ENCODE results near the gene F13A1. TPM values are rescaled to one million over a fixed set of nuclear protein-coding genes. Genes with fewer than 3 reads are reported as not detected.

The F13A1 gene
- 10 to 100 TPM in 1 of 4 donors, 1 to 10 TPM in 2, under 1 TPM in 1; 0.45 to 30.5 (median 3.5) TPM for polyA plus RNA-seq
- long read RNA-seq, donor 1, partial matches to known transcripts, result 0 of 3 reads
- long read RNA-seq, donor 1, other reads (novel, unspliced or antisense), result 0 of 3 reads
- long read RNA-seq, donor 2, result 0 reads
- long read RNA-seq, donor 3, partial matches to known transcripts, result 5 of 6 reads
- long read RNA-seq, donor 3, other reads (novel, unspliced or antisense), result 0 of 6 reads
- long read RNA-seq, donor 4, result 0 reads
- long read RNA-seq, donor 5, result 0 reads
- long read RNA-seq, donor 6, partial matches to known transcripts, result 0 of 1 reads
- long read RNA-seq, donor 6, other reads (novel, unspliced or antisense), result 0 of 1 reads
- long read RNA-seq, donor 7, partial matches to known transcripts, result 11 of 14 reads
- long read RNA-seq, donor 7, other reads (novel, unspliced or antisense), result 0 of 14 reads
- long read RNA-seq, donor 8, result 0 reads
- long read RNA-seq, donor 9, partial matches to known transcripts, result 0 of 1 reads
- long read RNA-seq, donor 9, other reads (novel, unspliced or antisense), result 0 of 1 reads
- long read RNA-seq, donor 10, transcript F13A1-201 (15 exons, 3,999 nt), result major isoform, 10 of 10 reads
- long read RNA-seq, donor 10, partial matches to known transcripts, result 0 of 10 reads
- long read RNA-seq, donor 10, other reads (novel, unspliced or antisense), result 0 of 10 reads

DNA sequence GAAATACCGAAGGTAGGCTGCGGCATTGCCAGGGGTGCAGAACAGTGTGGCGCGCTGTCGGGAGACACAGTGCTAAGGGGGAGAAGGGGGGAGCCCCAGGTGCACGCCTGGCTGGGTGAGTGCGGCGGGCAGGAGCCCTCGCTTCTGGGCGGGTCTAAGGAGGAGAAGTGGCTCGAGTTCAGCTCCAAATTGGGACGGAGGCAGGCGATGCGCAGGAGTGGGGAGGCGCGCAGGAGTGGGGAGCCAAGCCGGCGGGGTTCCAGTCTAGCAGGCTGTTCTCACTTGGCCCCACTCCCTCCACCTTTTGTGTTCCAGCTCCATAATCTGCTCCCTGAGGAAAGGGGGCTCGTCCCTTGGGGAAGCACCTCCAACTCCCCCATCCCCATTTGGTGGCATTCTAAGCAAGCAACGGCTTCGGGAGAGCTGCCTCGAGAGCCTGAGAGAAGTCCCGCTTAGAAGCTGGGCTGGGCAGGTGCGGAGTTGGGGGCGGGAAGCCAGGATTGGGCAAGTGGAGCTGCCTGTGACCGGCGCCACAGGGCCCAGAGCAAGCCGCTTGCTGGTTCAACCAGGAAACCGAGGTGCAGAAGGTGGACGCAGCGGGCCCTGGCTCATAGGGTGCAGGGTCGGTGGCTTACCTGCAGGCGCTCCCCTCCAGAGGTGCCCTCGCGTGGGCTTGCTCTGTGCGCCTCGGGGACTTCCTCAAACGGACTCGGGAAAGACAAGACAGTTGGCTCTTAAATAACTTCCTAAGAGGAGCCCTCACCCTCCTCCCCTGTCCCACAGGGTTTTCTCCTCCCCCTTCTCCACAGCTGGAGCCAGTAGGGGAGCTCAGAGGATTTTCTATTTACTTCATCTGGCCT lies at the start of gene F13A1:
Gene F13A1, minus strand, starts transcription at position 711 of the 860 bp plus-strand sequence. CDS start 1,998 bp downstream, outside the sequence.
- no peaks in the 10 kb centered on the region for H3K9me3 ChIP-seq (ENCODE audit: control insufficient read depth in 2 of 2, insufficient read depth in 1 of 2, low read depth in 1 of 2, low read length in 1 of 2)
- H3K36me3 ChIP-seq (ENCODE audit: control insufficient read depth in 3 of 3, insufficient read depth in 2 of 3, low read depth in 1 of 3, low read length in 3 of 3), result no peaks in the 10 kb centered on the region
- WGBS, 3 donors, result 6 to 7% (median 6%) methylated on average over 36 to 39 of the region's 39 CpGs
- H3K4me3 ChIP-seq (ENCODE audit: low read depth in 1 of 3, low read length in 3 of 3), result no peak within 1 kb of the TSS
- no peaks in the 10 kb centered on the region for H3K4me1 ChIP-seq (ENCODE audit: control insufficient read depth in 3 of 3, insufficient read depth in 2 of 3, low read depth in 1 of 3, low read length in 2 of 3)
- no peak within 1 kb of the TSS for H3K27ac ChIP-seq (ENCODE audit: low read depth in 1 of 3, low read length in 2 of 3)
- peaks cover 6 to 34% (median 17%) of the 10 kb centered on the region in 3 donors for H3K27me3 ChIP-seq (ENCODE audit: control insufficient read depth in 3 of 3, insufficient read depth in 3 of 3, low read length in 3 of 3)
- DNase-seq (no peak), FAIRE-seq (no peak)

DNA sequence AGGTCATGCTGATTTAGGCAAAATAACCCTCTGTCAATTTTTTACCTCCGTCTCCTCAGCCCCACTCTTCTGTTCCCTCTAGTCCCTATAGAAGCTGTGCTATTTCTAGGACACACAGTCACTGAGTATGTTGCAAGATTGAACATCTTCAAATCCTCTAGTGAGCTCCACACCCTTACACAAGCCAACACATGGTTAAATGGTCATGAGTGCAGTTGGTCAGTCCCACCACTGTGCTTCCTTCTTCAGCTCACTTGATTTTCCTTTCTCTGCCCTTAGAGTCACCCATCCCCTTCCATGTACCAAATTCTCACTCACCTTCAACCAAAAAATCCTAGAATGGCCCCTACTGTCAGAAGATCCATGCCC lies 48.2 kb upstream of the F13A1 start:
- H3K4me1 ChIP-seq (ENCODE audit: control insufficient read depth in 3 of 3, insufficient read depth in 2 of 3, low read depth in 1 of 3, low read length in 2 of 3), result no peaks in the 10 kb centered on the region
- WGBS, 3 donors, result 76 to 88% (median 82%) methylated on average over 1 of the region's 1 CpG
- FAIRE-seq, result no peak
- no peak for DNase-seq
- H3K27me3 ChIP-seq (ENCODE audit: control insufficient read depth in 3 of 3, insufficient read depth in 3 of 3, low read length in 3 of 3), result peaks cover 0 to 2% (median 0%) of the 10 kb centered on the region in 3 donors
- peaks cover 0 to 2% of the 10 kb centered on the region in 2 donors for H3K9me3 ChIP-seq (ENCODE audit: control insufficient read depth in 2 of 2, insufficient read depth in 1 of 2, low read depth in 1 of 2, low read length in 1 of 2)
- no peak overlapping the region for H3K27ac ChIP-seq (ENCODE audit: low read depth in 1 of 3, low read length in 2 of 3)
- H3K36me3 ChIP-seq (ENCODE audit: control insufficient read depth in 3 of 3, insufficient read depth in 2 of 3, low read depth in 1 of 3, low read length in 3 of 3), result no peaks in the 10 kb centered on the region
- no peak overlapping the region for H3K4me3 ChIP-seq (ENCODE audit: low read depth in 1 of 3, low read length in 3 of 3)

DNA sequence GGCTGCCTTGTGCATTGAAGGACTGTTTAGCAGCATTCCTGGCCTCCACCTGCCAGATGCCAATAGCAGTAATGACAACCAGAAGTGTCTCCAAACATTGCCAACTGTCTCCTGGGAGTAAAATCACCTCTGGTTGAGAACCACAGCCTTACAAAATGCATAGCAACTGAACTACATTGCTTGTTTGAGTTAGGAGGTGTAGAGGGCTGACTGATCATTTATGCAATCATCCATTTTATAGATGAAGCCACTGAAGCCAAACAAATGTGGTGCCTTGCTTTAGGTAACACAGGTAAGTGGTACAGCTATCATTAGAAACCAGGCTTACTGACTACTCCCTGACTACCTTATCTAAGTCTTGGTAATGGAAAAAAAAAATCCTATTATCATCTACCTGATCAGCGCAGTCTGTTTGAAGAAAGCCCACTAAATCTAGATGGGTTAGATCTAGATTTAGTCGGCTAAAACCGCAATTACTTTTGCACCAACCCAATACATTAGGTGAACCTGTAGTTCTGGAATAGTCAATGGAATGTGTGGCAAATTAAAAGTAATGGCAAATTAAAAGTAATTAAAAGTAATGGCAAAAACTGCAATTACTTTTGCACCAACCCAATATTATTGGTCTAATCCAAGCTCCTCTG lies 47.7 kb upstream of the F13A1 start:
- no peak for FAIRE-seq

DNA sequence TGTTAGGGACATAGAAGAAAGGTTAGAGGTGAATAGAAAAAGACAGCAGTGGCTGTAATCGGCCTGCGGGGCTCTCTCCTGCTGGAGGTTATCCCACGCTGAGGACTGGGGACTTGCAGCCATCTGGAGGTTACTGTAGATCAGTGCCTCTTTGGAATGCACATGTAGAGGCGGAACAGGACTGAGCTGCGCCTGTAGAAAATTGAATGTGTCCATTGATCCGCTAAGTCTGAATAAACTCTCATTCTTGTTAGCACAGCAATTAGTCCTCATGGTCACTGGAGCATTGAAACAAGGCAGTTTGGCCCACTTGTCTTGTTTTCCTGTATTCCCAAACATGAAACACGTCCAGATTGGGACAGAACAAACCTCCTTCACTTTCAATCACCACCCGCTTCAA lies 46.3 kb upstream of the F13A1 start:
- no peak overlapping the region for H3K4me3 ChIP-seq (ENCODE audit: low read depth in 1 of 3, low read length in 3 of 3)
- no peaks in the 10 kb centered on the region for H3K4me1 ChIP-seq (ENCODE audit: control insufficient read depth in 3 of 3, insufficient read depth in 2 of 3, low read depth in 1 of 3, low read length in 2 of 3)
- H3K27me3 ChIP-seq (ENCODE audit: control insufficient read depth in 3 of 3, insufficient read depth in 3 of 3, low read length in 3 of 3), result peaks cover 0 to 2% (median 0%) of the 10 kb centered on the region in 3 donors
- no peak overlapping the region for H3K27ac ChIP-seq (ENCODE audit: low read depth in 1 of 3, low read length in 2 of 3)
- no peaks in the 10 kb centered on the region for H3K36me3 ChIP-seq (ENCODE audit: control insufficient read depth in 3 of 3, insufficient read depth in 2 of 3, low read depth in 1 of 3, low read length in 3 of 3)
- WGBS, 3 donors, result 65 to 67% (median 66%) methylated on average over 8 of the region's 8 CpGs
- H3K9me3 ChIP-seq (ENCODE audit: control insufficient read depth in 2 of 2, insufficient read depth in 1 of 2, low read depth in 1 of 2, low read length in 1 of 2), result peaks cover 0 to 2% of the 10 kb centered on the region in 2 donors
- DNase-seq (no peak), FAIRE-seq (no peak)

More for the DNA sequence above, 47.7 kb upstream of the F13A1 start:
- 77 to 95% (median 94%) methylated on average over 3 of the region's 3 CpGs for WGBS, 3 donors
- Histone ChIP-seq H3K4me3 (ENCODE audit: low read depth in 1 of 3, low read length in 3 of 3) (no peak overlapping the region), H3K36me3 (ENCODE audit: control insufficient read depth in 3 of 3, insufficient read depth in 2 of 3, low read depth in 1 of 3, low read length in 3 of 3) (no peaks in the 10 kb centered on the region), H3K9me3 (ENCODE audit: control insufficient read depth in 2 of 2, insufficient read depth in 1 of 2, low read depth in 1 of 2, low read length in 1 of 2) (peaks cover 0 to 2% of the 10 kb centered on the region in 2 donors), H3K27me3 (ENCODE audit: control insufficient read depth in 3 of 3, insufficient read depth in 3 of 3, low read length in 3 of 3) (peaks cover 0 to 2% (median 0%) of the 10 kb centered on the region in 3 donors), H3K4me1 (ENCODE audit: control insufficient read depth in 3 of 3, insufficient read depth in 2 of 3, low read depth in 1 of 3, low read length in 2 of 3) (no peaks in the 10 kb centered on the region), H3K27ac (ENCODE audit: low read depth in 1 of 3, low read length in 2 of 3) (no peak overlapping the region)
- no peak for DNase-seq

DNA sequence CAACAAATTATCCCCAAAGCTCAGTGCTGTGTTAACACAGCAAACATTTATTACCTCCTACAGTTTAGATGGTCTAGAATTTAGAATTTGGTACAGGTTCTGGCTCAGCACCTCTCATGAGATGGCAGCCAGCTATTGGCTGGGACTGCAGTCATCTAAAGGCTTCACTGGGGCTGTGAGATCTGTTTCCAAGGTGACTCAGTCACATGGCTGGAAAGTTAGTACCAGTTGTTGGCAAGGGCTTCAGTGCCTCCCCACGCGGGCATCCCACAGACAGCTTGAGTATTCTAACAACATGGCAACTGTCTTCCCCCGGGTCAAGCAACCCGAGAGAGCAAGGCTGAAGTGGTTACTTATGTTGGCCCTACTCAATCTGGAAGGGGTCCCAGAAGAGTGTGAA lies 44.8 kb upstream of the F13A1 start:
- no peaks in the 10 kb centered on the region for H3K4me1 ChIP-seq (ENCODE audit: control insufficient read depth in 3 of 3, insufficient read depth in 2 of 3, low read depth in 1 of 3, low read length in 2 of 3)
- H3K9me3 ChIP-seq (ENCODE audit: control insufficient read depth in 2 of 2, insufficient read depth in 1 of 2, low read depth in 1 of 2, low read length in 1 of 2), result no peaks in the 10 kb centered on the region
- peaks cover 0 to 2% (median 0%) of the 10 kb centered on the region in 3 donors for H3K27me3 ChIP-seq (ENCODE audit: control insufficient read depth in 3 of 3, insufficient read depth in 3 of 3, low read length in 3 of 3)
- DNase-seq (no peak), FAIRE-seq (no peak)
- H3K36me3 ChIP-seq (ENCODE audit: control insufficient read depth in 3 of 3, insufficient read depth in 2 of 3, low read depth in 1 of 3, low read length in 3 of 3), result no peaks in the 10 kb centered on the region
- WGBS, 3 donors, result 92 to 96% (median 95%) methylated on average over 4 of the region's 4 CpGs
- no peak overlapping the region for H3K4me3 ChIP-seq (ENCODE audit: low read depth in 1 of 3, low read length in 3 of 3)
- no peak overlapping the region for H3K27ac ChIP-seq (ENCODE audit: low read depth in 1 of 3, low read length in 2 of 3)

DNA sequence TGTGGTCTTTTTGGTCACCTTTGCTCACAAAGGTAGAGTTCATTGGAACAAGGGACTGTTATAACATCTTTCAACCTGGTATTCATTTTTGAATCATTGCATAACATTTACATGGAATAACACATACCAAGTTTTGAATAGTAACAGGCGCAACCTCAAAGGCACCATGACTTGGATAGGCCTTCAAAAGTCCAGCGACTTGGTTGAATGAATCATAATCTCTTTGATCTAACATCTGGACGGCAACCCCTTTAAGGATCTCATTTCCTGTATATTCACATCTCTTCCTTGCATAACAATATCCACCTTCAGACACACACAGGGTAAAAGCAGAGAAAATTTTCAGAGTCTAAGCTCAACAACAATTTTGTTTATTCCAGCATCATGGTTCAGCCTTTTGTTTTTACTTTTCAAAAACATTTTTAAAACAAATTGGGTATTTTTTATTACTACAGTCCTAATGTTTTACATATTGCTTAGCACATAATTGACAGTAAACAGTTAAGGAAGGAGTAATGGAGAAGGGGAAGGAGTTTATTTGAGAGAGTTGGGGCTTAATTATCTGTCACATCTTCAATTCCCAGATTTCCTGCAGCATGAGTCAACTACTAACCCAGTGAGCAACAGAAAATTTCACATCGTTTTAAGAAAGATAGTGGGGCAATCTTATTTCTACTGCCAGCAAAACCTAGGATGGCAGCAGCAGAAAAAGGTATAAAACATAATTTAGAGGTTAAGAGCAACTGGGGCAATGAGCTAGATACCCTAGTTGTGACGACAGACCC lies 41.8 kb upstream of the F13A1 start:
- no peak for FAIRE-seq
- Histone ChIP-seq H3K9me3 (ENCODE audit: control insufficient read depth in 2 of 2, insufficient read depth in 1 of 2, low read depth in 1 of 2, low read length in 1 of 2) (no peaks in the 10 kb centered on the region), H3K27me3 (ENCODE audit: control insufficient read depth in 3 of 3, insufficient read depth in 3 of 3, low read length in 3 of 3) (peaks cover 0 to 2% (median under 1%) of the 10 kb centered on the region in 3 donors), H3K27ac (ENCODE audit: low read depth in 1 of 3, low read length in 2 of 3) (no peak overlapping the region), H3K4me1 (ENCODE audit: control insufficient read depth in 3 of 3, insufficient read depth in 2 of 3, low read depth in 1 of 3, low read length in 2 of 3) (no peaks in the 10 kb centered on the region), H3K36me3 (ENCODE audit: control insufficient read depth in 3 of 3, insufficient read depth in 2 of 3, low read depth in 1 of 3, low read length in 3 of 3) (no peaks in the 10 kb centered on the region), H3K4me3 (ENCODE audit: low read depth in 1 of 3, low read length in 3 of 3) (no peak overlapping the region)
- 61 to 72% (median 64%) methylated on average over 5 of the region's 5 CpGs for WGBS, 3 donors
- DNase-seq, result no peak

DNA sequence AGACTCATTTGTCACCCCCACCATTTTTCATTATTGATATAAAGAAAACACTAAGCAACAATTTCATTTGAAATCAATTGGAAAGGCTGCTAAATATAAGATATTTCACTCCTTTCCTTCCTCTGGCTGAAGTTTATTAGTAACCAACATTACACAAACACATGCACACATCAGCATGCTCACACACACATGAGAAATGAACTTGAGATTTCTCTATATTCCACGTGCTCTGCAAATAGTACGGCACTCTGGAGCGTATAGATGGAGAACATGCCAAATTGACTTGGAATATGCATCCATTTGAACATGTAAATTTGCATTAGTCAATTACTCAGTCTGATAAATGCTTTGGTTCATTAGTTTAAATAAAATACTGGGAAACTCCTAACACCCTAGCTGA lies 37.1 kb upstream of the F13A1 start:
- Histone ChIP-seq H3K4me3 (ENCODE audit: low read depth in 1 of 3, low read length in 3 of 3) (no peak overlapping the region), H3K27me3 (ENCODE audit: control insufficient read depth in 3 of 3, insufficient read depth in 3 of 3, low read length in 3 of 3) (peaks cover 0 to 6% (median 0%) of the 10 kb centered on the region in 3 donors), H3K27ac (ENCODE audit: low read depth in 1 of 3, low read length in 2 of 3) (no peak overlapping the region), H3K9me3 (ENCODE audit: control insufficient read depth in 2 of 2, insufficient read depth in 1 of 2, low read depth in 1 of 2, low read length in 1 of 2) (no peaks in the 10 kb centered on the region), H3K4me1 (ENCODE audit: control insufficient read depth in 3 of 3, insufficient read depth in 2 of 3, low read depth in 1 of 3, low read length in 2 of 3) (no peaks in the 10 kb centered on the region), H3K36me3 (ENCODE audit: control insufficient read depth in 3 of 3, insufficient read depth in 2 of 3, low read depth in 1 of 3, low read length in 3 of 3) (no peaks in the 10 kb centered on the region)
- DNase-seq (no peak), FAIRE-seq (no peak)
- WGBS, 3 donors, result 85 to 88% (median 86%) methylated on average over 3 of the region's 3 CpGs
